K562 (cell line): Measurements from ENCODE around the gene ZSCAN29.

Source experiments
- CAMTA2 ChIP-seq: fragments of 250-450 bp; sonication (Bioruptor Pico); conservative IDR thresholded peaks from 2 replicates; pipeline ENCODE4 v1.5.1; 2022
- CC2D1A ChIP-seq: fragments of 450-650 bp; IDR thresholded peaks from 2 replicates; pipeline ENCODE4 v1.6.1; 2017; ENCODE audit warnings: mild to moderate bottlenecking
- FOXJ2 ChIP-seq: fragments of 200-800 bp; sonication (Bioruptor generic); IDR thresholded peaks from 2 replicates; pipeline ENCODE4 v1.6.1; 2016; ENCODE audit warnings: missing genetic modification characterization, missing compliant biosample characterization
- JUNB ChIP-seq: fragments of 450-650 bp; formaldehyde crosslinking; conservative IDR thresholded peaks from 2 replicates; pipeline ENCODE4 v1.4.0; 2020; ENCODE audit warnings: mild to moderate bottlenecking
- MNT ChIP-seq, 2 experiments: fragments of 450-650 bp; conservative IDR thresholded peaks; 2 replicates each; pipeline ENCODE4 v1.6.1; 2017; ENCODE audit warnings: mild to moderate bottlenecking in 2 of 2, moderate library complexity in 2 of 2
- MTA2 ChIP-seq: fragments of 450-650 bp; IDR thresholded peaks from 2 replicates; pipeline ENCODE4 v1.6.1; 2016; ENCODE audit warnings: low read depth
- SP2 ChIP-seq: IDR thresholded peaks from 2 replicates; pipeline ENCODE4 v1.6.1; 2011; ENCODE audit warnings: mild to moderate bottlenecking, low read depth, low read length, moderate library complexity; ENCODE audit not compliant: poor library complexity, severe bottlenecking; ENCODE audit errors: extremely low read depth

GRCh38 chr15:43378601-43379000, 7.8 kb upstream of the ZSCAN29 start:
- no peak for TF ChIP-seq FOXJ2 (tag)
- TF ChIP-seq MTA2 = no peak
- TF ChIP-seq CC2D1A = no peak
- no peak for TF ChIP-seq SP2
- TF ChIP-seq CAMTA2 (CRISPR knock-in tag) = no peak
- no peak for TF ChIP-seq JUNB (CRISPR knock-in tag)
- TF ChIP-seq MNT (conservative IDR thresholded peaks at IDR 0.05) = no peak
